Midbrain (tissue), 1 donor: Measurements from ENCODE around the gene ARHGAP24.

Source experiments
- DNase-seq: peaks from one replicate; lab custom pipeline; 2025; lab: John Stamatoyannopoulos, UW

The ARHGAP24 gene

GRCh38 chr4:85778632-85779131, 303.7 kb downstream of the ARHGAP24 start:
- no peak for DNase-seq

GRCh38 chr4:85779165-85779564, 304.2 kb downstream of the ARHGAP24 start:
- DNase-seq: no peak

GRCh38 chr4:85780664-85781063, 305.7 kb downstream of the ARHGAP24 start:
- no peak for DNase-seq

- no peak for DNase-seq
These were observed 308.5 kb downstream of the ARHGAP24 start for GRCh38 chr4:85783483-85783882.

GRCh38 chr4:85783900-85784299, 308.9 kb downstream of the ARHGAP24 start:
- no peak for DNase-seq

- DNase-seq: no peak
These were observed 309.4 kb downstream of the ARHGAP24 start for GRCh38 chr4:85784348-85784747.

GRCh38 chr4:85784947-85785346, 310.0 kb downstream of the ARHGAP24 start:
- DNase-seq: no peak

- no peak for DNase-seq
These were observed 312.2 kb downstream of the ARHGAP24 start for GRCh38 chr4:85787133-85787532.

- DNase-seq: no peak
These were observed 313.7 kb downstream of the ARHGAP24 start for GRCh38 chr4:85788604-85789003.

- DNase-seq: no peak
These were observed 314.3 kb downstream of the ARHGAP24 start for GRCh38 chr4:85789241-85789640.

- no peak for DNase-seq
These were observed 315.6 kb downstream of the ARHGAP24 start for GRCh38 chr4:85790582-85790981.

- DNase-seq: no peak
These were observed 317.7 kb downstream of the ARHGAP24 start for GRCh38 chr4:85792376-85793232.

- DNase-seq: no peak
These were observed 318.3 kb downstream of the ARHGAP24 start for GRCh38 chr4:85793233-85793585.

GRCh38 chr4:85798012-85798770, 323.2 kb downstream of the ARHGAP24 start:
- no peak for DNase-seq

- DNase-seq: no peak
These were observed 328.9 kb downstream of the ARHGAP24 start for GRCh38 chr4:85803856-85804255.

GRCh38 chr4:85805891-85806290, 330.9 kb downstream of the ARHGAP24 start:
- DNase-seq: no peak

- no peak for DNase-seq
These were observed 331.4 kb downstream of the ARHGAP24 start for GRCh38 chr4:85806334-85806733.

GRCh38 chr4:85807247-85807950, 332.4 kb downstream of the ARHGAP24 start:
- DNase-seq: no peak

GRCh38 chr4:85808104-85808503, 333.2 kb downstream of the ARHGAP24 start:
- DNase-seq: no peak

- DNase-seq: no peak
These were observed 333.9 kb downstream of the ARHGAP24 start for GRCh38 chr4:85808864-85809263.

GRCh38 chr4:85812776-85813175, 337.8 kb downstream of the ARHGAP24 start:
- DNase-seq: no peak

- DNase-seq: no peak
These were observed 341.0 kb downstream of the ARHGAP24 start for GRCh38 chr4:85815796-85816459.
